ENCODE measurements around the gene CLIC4. TPM values are rescaled to one million over a fixed set of nuclear protein-coding genes. Genes with fewer than 3 reads are reported as not detected.

CLIC4 gene
- total and polyA plus RNA-seq, 9 of the 15 experiments (the other 6 are each of a cell fraction or from before 2014, with no cell fraction given) = 16.0 to 67.5 (median 38.4) TPM

GRCh38 chr1:24759492-24759891, 14.2 kb downstream of the CLIC4 start (continued):
- no peak for TF ChIP-seq HDAC8 (tag; IDR thresholded peaks at IDR 0.05)
- peak; percentile 20; the same call in 1 of the 2 replicates for TF ChIP-seq EGR1 (conservative IDR thresholded peaks at IDR 0.05)
- no peak for TF ChIP-seq CREM (IDR thresholded peaks at IDR 0.05; ENCODE audit: low read depth)
- TF ChIP-seq MTF1 (CRISPR knock-in tag; IDR thresholded peaks at IDR 0.05; ENCODE audit: borderline replicate concordance) = no peak
- TF ChIP-seq MAFK (IDR thresholded peaks at IDR 0.05; ENCODE audit: low read length) = no peak
- TF ChIP-seq, protein P1, sequence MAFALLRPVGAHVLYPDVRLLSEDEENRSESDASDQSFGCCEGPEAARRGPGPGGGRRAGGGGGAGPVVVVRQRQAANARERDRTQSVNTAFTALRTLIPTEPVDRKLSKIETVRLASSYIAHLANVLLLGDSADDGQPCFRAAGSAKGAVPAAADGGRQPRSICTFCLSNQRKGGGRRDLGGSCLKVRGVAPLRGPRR (CRISPR knock-in tag; IDR thresholded peaks at IDR 0.05) = no peak
- TF ChIP-seq SOX6 (IDR thresholded peaks at IDR 0.05) = no peak
- peak; percentile 24; the same call in 1 of the 2 replicates for TF ChIP-seq JUND (IDR thresholded peaks at IDR 0.05; ENCODE audit: borderline replicate concordance, low read depth, low read length)
- no peak for TF ChIP-seq JUND (tag; IDR thresholded peaks at IDR 0.05; ENCODE audit: borderline replicate concordance, low read depth, low read length)

DNA sequence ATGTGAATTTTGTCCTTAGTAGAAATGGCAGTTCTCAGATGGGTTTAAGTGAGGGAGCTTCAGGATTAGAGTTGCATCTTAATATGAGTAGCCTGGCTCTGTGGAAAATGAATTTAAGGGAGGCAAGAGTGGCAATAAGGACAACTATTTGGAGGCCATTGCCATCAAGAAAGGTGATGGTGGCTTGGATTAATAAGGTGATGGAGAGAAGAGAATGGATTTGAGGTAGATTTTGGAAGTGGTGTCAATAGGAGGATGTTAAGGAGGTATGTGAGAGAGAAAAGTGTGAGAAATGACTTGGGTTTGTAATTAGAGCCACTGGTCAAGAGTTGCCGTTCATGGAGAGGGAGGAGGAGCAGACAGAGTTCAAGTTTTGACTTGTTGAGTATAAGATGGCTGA, 16.3 kb downstream of the CLIC4 start:
- Histone ChIP-seq H3K36me3 (ENCODE audit: control insufficient read depth, insufficient read depth, low read length) (no peaks in the 10 kb centered on the region), H3K9me3 (replicated peaks; ENCODE audit: control insufficient read depth, insufficient read depth, low read depth, low read length) (no peaks in the 10 kb centered on the region), H2AFZ (ENCODE audit: low read depth, low read length) (no peak overlapping the region)

More for the DNA sequence above, 16.3 kb downstream of the CLIC4 start:
- Histone ChIP-seq H3K4me3 (no peak overlapping the region), H3K9me1 (ENCODE audit: control insufficient read depth, insufficient read depth, low read length) (no peaks in the 10 kb centered on the region), H3K79me2 (ENCODE audit: control insufficient read depth, insufficient read depth, low read length) (peaks cover 81% of the 10 kb centered on the region), H3K27me3 (ENCODE audit: control insufficient read depth in 2 of 2, insufficient read depth in 2 of 2, low read length in 2 of 2) (no peaks in the 10 kb centered on the region), H3K4me1 (replicated peaks in 1 of 2; ENCODE audit: control insufficient read depth in 2 of 2, insufficient read depth in 2 of 2, low read length in 2 of 2) (peaks cover 24 to 48% of the 10 kb centered on the region in 2 experiments), H3K27ac (ENCODE audit: extremely low read depth, low read depth, low read length) (no peak overlapping the region), H3K4me2 (ENCODE audit: insufficient read depth, low read length) (no peak overlapping the region), H4K20me1 (replicated peaks; ENCODE audit: control insufficient read depth, insufficient read depth, low read length) (0 out of 2 replicates have a peak, but pooled peaks cover 4% of the 10 kb centered on the region), H3K9ac (ENCODE audit: insufficient read depth in 1 of 2, low read depth in 2 of 2, low read length in 2 of 2) (no peak overlapping the region)
- DNase-seq (ENCODE audit: extremely low read depth in 1 of 4, low spot score in 3 of 4) = no peak
- CTCF ChIA-PET (ENCODE audit: low intra/inter-chr PET ratio) = no interaction called here
- 31% methylated on average over 1 of the region's 1 CpG for WGBS (ENCODE audit: insufficient coverage, low coverage, missing lambda C conversion rate)
- intact Hi-C loops (cut with micrococcal nuclease) = no loop called here
- no peak; the same call in 2 of the 3 replicates for ATAC-seq
- POLR2A ChIA-PET = interaction anchor here (1.5 to 8.4 kb wide), 7 partner anchors 7 to 41 kb away, joined by 5 to 75 read pairs (median 10); partner anchors contain the start of gene CLIC4
- FAIRE-seq = no peak
- no TSS peak for BruUV-seq (replicated peaks)
- TF ChIP-seq, protein P2, sequence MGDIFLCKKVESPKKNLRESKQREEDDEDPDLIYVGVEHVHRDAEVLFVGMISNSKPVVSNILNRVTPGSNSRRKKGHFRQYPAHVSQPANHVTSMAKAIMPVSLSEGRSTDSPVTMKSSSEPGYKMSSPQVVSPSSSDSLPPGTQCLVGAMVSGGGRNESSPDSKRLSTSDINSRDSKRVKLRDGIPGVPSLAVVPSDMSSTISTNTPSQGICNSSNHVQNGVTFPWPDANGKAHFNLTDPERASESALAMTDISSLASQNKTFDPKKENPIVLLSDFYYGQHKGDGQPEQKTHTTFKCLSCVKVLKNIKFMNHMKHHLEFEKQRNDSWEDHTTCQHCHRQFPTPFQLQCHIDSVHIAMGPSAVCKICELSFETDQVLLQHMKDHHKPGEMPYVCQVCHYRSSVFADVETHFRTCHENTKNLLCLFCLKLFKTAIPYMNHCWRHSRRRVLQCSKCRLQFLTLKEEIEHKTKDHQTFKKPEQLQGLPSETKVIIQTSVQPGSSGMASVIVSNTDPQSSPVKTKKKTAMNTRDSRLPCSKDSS (IDR thresholded peaks at IDR 0.05; ENCODE audit: low read depth, partially characterized antibody) = no peak
- TF ChIP-seq USF1 (CRISPR knock-in tag; IDR thresholded peaks at IDR 0.05) (no peak), GMEB1 (CRISPR knock-in tag; IDR thresholded peaks at IDR 0.05) (0 out of 2 replicates have a peak, but pooled peaks have one; percentile 19), DIDO1 (tag; IDR thresholded peaks at IDR 0.05; ENCODE audit: low read depth) (no peak), ETV5 (CRISPR knock-in tag; IDR thresholded peaks at IDR 0.05; ENCODE audit: low read depth) (no peak), EHMT2 (IDR thresholded peaks at IDR 0.05) (peak; percentile 52; the same call in 1 of the 2 replicates), OTX1 (CRISPR knock-in tag; IDR thresholded peaks at IDR 0.05) (peak; percentile 39; the same call in 1 of the 2 replicates), MAFF (IDR thresholded peaks at IDR 0.05; ENCODE audit: low read length) (no peak)
- in situ Hi-C loops (cut with MboI) = no loop called here

Data from K562 (cell line).